GM21447 (cell line): ENCODE data around the gene SLC39A10.

Experiments
- ATAC-seq: cut with Tn5 transposase; IDR thresholded peaks from one replicate; pipeline ENCODE4 v1.9.1; 2021; ENCODE audit not compliant: unreplicated experiment

The SLC39A10 gene, protein sequence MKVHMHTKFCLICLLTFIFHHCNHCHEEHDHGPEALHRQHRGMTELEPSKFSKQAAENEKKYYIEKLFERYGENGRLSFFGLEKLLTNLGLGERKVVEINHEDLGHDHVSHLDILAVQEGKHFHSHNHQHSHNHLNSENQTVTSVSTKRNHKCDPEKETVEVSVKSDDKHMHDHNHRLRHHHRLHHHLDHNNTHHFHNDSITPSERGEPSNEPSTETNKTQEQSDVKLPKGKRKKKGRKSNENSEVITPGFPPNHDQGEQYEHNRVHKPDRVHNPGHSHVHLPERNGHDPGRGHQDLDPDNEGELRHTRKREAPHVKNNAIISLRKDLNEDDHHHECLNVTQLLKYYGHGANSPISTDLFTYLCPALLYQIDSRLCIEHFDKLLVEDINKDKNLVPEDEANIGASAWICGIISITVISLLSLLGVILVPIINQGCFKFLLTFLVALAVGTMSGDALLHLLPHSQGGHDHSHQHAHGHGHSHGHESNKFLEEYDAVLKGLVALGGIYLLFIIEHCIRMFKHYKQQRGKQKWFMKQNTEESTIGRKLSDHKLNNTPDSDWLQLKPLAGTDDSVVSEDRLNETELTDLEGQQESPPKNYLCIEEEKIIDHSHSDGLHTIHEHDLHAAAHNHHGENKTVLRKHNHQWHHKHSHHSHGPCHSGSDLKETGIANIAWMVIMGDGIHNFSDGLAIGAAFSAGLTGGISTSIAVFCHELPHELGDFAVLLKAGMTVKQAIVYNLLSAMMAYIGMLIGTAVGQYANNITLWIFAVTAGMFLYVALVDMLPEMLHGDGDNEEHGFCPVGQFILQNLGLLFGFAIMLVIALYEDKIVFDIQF

DNA sequence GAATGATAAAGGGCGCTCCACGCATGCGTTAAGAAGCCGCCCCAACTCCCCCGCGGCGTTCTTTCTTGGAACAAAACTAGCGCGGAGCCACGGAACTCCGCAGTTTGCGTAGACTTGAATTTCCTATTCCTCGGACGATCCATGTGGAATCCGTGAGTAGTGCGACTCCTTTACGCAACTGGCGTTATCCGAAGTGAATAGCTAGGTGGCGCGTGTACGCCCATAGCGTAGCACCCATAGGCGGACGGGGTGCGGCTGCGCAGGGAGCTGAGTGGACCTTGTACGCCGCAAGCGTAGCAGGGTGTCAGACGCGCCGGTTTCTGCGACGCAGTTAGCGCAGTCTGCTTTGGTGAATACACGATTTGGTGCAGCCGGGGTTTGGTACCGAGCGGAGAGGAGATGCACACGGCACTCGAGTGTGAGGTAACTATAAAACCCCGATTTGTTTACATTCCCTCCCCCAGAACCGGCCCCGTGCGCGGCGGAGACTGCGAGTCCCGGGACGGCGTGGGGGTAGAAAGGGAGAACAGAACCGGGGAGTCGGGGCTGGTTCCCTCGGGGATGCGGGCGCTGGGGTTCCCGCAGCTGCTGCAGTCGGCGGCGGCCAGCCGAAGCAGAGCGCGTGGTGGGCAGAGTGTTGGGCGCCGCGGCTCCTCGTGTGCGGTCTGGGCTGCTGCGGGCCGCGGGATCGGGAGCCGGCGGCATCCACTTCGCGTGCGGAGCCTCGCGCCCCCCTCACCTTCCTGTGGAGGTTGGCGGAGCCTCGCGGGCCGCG, at the start of gene SLC39A10:
Gene SLC39A10, plus strand, starts transcription at position 368 of the 775 bp plus-strand sequence. CDS start 22,817 bp downstream, outside the sequence.
- ATAC-seq, result peak; percentile 73

DNA sequence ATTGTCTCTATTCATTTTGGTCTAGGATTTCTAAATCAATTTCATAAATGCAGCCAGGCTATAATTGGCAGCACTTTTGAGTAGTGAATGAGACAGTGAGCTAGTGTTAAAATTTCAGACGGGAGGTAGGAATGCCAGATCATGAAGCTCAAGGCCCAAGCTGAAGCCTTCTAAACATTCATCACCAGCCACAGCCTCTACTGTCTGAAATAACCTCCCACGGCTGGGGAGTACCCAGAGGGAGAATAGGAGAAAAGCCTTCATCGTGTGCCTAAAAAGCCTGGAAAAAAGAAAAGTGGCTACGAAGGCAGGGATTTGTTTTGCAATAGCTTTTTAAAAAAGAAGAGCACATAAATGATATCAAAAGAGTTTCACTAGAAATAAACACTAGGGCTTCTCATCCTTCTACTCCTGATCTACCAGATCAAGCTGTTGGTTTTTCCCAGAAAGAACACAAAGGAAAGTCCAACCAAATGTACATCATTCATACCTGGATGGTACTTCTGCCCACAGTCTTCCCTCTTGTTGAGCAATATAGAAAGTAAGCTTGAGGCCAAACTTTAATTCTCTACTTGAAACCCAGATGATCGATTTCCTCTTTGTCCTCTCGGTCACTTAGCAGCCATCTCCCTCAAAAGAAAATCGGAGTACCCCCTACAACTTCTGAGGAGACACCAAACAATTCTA, 48.1 kb upstream of the SLC39A10 start:
- ATAC-seq, result no peak

DNA sequence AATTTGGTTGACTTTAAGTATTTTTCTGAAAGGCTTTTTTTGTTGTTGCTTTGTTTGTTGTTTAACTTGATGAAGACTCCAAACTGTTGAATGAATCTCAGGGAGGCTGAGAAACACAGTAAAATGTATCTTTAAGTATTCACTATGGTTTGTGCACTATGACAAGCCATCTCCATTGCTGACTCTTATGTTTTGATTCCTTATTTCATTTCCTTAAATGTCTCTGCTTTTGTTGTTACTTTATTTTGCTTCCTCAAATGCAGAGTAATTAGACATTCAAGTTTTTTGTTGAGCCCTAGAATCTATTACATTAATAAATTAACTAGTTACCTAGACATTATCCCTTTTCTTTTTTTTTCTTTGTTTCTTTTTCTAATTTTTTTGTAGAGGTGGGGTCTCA, 46.3 kb upstream of the SLC39A10 start:
- ATAC-seq, result no peak

DNA sequence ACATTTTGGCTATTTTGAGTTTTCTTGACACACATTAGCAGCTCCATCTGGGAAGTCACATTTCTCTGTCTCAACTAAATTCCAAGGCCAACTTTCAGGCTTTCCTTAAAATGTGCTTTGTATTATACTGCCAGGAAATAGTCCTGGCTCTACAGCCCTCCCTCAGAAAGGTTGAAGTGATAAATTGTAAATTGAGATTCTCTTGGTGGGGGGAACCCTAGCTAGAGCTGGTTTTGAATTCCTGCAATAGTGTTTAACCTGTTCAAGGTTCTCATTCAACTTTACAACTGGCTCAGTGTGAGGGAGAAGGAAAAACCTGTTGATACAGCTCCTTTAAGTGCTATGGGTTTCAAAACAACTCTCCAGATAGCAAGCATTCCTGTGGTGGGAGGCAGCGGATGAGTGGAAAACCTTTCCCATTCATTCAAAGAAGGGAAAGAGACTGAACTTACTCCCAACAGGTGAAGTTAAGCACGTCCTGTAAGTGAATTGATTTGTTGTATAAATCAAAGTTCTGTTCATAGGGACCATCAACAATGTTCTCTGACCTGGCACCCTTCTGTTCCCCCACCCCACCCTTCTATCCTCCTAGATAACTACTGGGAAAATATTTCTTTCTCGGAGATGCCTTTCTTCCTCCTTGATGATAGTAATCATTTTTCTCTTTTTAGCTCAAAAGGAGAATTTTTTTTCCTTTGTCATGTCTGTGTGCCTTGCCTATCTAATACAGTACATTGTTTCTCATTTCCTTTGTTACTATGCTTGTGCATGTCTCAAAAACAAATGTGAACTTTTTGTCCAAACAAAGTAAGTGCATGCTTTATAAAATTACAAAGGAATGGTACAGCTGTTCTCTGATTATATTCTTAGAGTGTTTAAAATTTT, 44.2 kb upstream of the SLC39A10 start:
- no peak for ATAC-seq

DNA sequence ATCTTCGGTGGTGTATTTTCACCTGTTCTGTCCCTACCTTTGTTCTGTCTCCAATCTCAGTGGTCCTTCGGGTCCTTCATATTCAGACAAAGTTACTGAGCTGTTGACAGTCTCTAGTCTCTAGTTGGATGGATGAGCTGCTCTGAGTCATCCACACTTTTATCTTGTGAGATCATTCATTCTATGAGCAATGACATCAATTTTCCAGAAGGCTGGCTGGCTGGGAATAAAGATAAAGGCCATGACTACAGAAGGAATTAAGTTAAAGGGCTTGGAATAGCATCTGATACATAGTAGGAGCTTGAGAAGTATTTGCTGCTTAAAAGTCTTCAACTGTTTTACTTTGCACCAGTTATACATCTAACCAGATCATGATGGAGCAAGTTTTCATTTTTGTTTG, 43.1 kb upstream of the SLC39A10 start:
- no peak for ATAC-seq

DNA sequence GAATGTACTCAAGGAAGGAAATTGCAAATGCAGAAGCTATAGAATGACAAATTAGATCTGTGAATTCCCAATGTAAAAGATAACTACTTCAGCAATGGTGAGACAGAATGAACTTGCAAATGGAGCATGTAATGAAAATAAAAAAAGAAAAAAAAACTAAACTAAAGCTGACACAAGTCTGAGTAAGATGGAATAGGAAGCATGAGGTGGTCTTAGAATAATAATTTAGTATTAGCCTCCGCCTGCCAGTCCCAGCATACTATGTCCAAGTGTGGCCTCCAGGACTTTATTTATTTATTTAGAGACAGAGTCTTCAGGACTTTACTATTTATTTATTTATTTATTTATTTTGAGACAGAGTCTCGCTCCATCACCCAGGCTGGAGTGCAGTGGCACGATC, 37.4 kb upstream of the SLC39A10 start:
- ATAC-seq, result no peak

DNA sequence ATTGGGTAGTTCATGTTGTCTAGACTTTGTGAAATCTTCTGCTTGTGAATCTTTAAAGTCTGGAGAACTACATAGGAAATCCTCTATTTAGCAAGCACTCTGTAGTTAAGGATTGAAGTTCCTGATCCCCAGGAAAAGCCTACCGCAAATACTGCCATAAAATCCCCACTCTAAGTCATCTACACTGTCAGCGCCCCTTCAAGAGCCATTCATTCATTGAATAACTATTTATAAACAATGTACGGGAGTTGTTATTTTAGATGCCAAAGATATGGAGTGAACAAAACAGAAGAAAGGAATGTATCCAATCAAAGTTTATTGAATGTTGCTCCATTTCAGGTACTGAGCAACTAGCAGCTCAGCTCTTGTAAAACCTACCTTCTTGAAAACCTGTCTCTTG, 36.5 kb upstream of the SLC39A10 start:
- ATAC-seq, result no peak

DNA sequence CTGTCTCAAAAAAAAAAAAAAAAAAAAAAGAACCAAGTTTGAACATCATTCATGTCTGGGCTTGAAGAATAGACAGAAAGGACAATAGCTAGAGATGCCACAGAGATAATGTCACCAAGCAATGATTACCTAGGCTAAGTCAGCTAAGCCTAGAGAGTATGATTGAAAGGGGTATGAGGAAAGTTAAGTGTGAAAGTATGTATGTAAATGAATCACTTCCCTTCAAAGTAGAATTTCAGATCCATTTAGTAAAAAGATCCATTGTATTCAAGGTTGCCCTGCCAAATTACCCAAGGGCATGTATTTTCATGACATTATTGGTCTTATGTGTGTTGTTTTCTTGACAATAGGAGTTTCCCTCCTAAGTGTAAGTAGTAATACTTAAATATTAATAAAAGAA, 34.1 kb upstream of the SLC39A10 start:
- no peak for ATAC-seq

DNA sequence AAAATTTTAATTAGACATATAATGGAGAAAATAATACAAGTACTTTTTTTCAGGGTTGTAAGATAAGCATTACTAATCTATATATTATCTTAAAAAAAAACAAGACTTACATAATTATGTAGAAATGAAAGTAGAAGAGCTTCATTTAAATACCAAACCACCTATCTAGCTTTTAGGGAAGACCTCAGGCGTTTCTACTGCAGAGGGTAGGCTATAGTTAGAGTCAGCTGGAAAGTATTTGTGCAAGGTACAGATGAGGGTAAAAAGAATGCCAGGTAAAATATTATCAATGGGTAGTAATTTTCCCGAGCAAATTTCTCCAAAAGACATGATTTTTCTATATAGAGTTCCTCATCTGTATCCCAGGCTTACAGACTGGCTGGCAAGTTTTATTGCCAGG, 30.5 kb upstream of the SLC39A10 start:
- no peak for ATAC-seq

DNA sequence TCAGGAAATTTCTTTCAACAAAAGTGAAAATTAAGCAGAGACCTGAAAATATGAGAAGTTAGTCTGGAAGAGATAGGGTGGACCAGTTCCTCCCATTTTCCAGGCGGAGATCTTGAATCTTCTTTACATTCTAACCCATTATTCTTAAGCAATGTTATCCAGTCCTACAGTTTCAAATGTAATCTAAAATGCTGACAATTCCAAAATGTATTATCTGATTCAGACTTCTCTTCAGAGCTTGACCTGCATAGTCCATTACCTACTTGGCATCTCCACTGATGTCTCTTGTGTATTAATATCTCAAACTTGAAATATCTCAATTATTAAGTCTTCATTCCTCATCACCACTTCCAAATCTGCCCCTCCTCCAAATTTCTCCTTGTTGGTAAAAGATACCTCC, 28.4 kb upstream of the SLC39A10 start:
- no peak for ATAC-seq

DNA sequence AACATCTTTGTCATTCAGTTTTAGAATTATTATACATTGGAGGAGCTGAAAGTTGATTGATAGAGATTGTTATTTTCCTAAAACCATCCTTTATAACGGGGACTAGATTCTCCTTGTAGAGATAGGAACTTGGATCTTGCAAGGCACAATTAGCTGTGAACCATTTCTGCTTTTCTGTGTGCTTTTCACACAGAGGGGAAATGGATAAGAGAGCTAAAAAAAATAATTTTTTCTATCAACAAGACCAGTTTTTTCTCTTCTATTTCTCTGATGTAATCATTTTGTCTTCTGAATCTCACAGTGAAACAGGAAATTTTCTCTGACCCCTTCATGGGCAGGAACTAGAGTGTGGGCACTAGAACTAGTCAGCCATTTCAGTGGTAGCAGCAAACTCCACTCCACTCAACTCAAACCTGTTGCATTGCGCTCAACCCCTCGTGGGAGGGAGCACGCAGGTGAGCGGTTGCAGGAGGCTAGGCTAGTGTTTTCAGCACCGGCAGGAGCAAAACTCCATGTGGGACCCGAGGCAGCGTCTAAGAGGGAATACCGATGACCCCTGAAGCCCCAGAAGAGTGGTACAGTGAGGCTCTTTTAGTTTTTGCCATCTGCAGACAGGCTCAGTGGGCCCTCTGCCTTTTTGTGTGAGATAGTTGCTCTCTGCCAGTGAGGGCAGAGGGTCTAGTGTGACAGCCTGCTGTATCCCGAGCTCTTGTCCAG, 24.0 kb upstream of the SLC39A10 start:
- no peak for ATAC-seq

DNA sequence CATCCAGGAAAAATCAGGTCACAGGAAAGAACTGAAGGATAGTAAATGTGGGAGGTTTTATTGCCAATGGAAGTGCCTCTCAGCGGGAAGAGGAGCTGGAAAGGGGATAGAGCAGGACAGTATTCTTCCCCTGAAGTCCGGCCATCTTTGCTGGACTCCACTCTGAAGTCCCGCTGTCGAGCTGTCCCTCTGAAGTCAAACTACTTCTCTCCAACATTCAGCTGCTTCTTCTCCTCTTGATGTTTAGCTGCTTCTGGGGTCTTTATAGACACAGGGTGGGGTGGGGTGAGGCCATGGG, 23.5 kb upstream of the SLC39A10 start:
- ATAC-seq, result no peak

DNA sequence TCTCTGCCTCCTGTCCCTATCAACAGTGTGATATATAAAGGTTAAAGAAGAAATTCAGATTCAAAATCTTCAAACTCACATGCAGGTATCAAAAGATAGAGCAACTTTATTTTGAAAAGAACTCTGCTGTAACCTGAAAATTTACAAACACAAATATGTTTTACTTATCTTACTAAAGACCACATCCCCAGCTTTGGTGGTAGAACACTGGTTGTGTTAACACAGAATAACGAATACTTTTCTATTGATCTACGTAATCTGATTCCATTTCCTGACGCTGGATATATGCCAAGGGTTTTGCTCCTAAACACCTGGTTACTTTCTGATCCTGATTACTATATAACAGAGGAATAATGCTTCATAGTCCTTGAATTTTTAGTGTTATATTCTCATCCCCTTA, 23.1 kb upstream of the SLC39A10 start:
- ATAC-seq, result no peak

DNA sequence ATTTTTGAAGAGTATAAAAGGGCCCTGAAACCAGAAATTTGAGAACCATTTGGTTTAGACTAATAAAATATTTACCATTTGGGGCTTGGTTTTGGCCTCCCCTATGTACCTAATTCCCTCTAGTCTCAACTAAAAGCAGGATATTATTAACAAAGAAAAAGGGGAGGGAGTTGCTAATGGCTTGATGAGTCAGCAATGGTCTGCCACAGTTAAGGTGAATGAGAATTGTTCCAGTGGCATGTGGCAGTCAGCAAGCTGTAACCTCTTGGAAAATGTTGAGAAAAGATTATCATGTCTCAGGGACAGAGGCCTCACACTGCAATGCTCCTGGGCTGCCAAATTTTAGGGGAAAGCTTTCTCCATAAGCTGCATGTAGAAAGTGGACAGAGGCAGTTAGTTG, 20.1 kb upstream of the SLC39A10 start:
- no peak for ATAC-seq

DNA sequence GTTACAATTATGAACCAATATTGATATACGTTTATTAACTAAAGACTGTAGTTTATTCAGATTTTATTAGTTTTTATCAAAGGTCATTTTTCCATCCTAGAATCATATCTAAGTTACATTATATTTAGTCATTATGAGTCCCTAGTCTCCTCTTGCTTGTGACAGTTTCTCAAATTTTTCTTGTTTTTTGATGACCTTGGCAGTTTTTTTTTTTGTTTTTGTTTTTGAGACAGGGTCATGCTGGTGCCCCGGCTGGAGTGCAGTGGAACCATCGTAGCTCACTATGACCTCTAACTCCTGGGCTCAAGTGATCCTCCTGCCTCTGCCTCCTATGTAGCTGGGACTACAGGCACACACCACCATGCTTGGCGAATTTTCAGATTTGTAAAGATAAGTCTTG, 18.3 kb upstream of the SLC39A10 start:
- no peak for ATAC-seq

DNA sequence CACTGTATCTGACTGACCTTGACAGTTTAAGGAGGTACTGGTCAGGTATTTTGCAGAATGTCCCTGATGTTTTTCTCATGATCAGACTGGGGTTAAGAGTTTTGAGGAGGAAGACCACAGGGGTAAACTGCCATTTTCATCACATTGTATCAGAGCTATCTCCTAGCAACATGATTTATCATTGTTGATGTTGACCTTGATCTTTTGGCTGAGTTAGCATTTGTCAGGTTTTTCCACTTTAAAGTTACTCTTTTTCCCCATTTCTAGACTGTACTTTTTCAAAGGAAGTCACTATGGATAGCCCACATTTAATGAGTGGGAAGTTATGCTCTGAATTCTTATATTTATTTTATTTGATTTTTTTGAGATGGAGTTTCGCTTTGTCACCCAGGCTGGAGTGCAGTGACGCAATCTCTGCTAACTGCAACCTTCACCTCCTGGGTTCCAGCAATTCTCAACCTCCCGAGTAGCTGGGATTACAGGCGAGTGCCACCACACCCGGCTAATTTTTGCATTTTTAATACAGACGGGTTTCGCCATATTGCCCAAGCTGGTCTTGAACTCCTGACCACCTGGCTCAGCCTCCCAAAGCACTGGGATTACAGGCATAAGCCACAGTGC, 17.7 kb upstream of the SLC39A10 start:
- ATAC-seq, result no peak

DNA sequence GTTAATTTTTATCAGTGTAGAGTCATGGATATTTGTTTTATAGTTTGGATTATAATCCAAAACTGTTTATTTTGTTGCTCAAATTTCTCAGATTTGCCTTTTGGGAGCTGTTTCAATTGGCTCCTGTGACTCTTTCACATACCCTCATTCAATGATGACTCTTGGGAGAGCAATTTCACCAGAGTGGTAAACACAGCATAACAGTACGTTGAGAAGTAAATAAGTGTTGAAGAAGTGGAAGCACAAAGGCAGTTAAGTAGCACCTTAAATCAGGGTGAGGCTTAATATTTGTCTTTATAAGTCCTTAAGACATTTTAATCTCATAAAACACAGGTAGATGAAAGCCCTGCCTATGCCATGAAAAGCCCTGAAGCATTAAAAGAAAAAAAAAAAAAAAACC, 17.1 kb upstream of the SLC39A10 start:
- ATAC-seq, result no peak

DNA sequence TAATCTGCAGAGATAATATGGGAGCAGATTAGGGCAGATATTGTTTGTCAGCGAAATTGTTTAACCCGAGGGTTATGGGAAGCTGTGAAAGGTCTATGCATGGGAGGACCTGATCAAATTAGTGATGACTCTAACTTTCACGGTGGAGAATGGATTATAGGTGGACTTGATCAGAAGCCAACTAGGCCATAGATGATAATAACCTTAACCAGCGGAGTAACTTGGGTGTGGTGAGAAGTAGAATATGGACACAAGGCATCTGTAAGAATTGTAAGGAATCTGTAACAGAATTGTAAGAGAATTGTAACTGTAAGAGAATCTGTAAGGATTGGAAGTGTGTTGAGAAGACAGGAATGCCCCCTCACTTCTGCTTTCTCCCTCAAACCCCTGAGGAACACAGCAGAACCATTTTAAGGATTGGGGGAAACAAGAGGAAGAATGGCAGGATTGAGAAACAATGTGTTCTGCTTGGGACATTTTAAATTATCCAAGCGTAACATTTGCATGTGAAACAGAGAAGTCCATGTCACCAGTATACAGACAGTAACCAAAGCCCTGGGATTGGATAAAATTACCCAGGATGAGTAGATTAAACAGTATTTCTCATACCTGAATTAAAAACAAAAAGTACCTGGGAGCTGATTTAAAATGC, 14.9 kb upstream of the SLC39A10 start:
- no peak for ATAC-seq

DNA sequence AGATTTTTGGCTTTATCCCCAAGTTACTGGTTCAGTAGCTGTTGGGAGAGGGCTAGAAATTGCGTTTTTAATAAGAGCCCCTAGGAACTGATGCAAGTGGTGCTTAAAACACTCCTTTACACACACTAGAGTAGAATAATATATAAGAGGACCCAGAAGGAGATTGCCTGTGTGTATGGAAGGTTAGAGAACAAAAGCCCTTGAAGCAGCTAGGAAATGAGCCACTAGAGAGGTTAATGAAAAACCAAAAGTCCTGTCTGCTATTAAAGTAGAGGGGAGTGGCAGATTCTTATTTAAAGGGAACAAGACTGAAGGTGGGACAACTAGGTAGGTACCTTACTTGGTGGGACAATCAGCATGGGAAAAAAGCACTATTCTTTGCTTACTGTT, 14.4 kb upstream of the SLC39A10 start:
- no peak for ATAC-seq
